HUES48 (cell line): ENCODE data around the gene RNASEH2B.

Experiments
- H3K27ac ChIP-seq: one replicate; pipeline ENCODE4 v1.7.0; 2013; ENCODE audit warnings: low read depth, low read length, inconsistent platforms
- H3K27me3 ChIP-seq: 2 replicates; pipeline ENCODE4 v1.6.1; 2013; ENCODE audit warnings: mild to moderate bottlenecking, low read length; ENCODE audit not compliant: control insufficient read depth, insufficient read depth
- H3K36me3 ChIP-seq: 2 replicates; pipeline ENCODE4 v1.6.1; 2013; ENCODE audit warnings: low read length; ENCODE audit not compliant: control insufficient read depth, insufficient read depth
- H3K4me1 ChIP-seq: 2 replicates; pipeline ENCODE4 v1.6.1; 2013; ENCODE audit warnings: mild to moderate bottlenecking, low read length; ENCODE audit not compliant: control insufficient read depth, insufficient read depth
- H3K4me3 ChIP-seq: 2 replicates; pipeline ENCODE4 v1.5.1; 2013; ENCODE audit warnings: mild to moderate bottlenecking, low read depth, low read length
- H3K9ac ChIP-seq: 2 replicates; pipeline ENCODE4 v1.6.1; 2013; ENCODE audit warnings: mild to moderate bottlenecking, low read depth, low read length, moderate library complexity
- H3K9me3 ChIP-seq: 2 replicates; pipeline ENCODE4 v1.6.1; 2013; ENCODE audit warnings: low read length; ENCODE audit not compliant: control insufficient read depth, insufficient read depth

Gene RNASEH2B

GRCh38 chr13:50940509-50940908, 30.9 kb downstream of the RNASEH2B start:
- no peak overlapping the region for H3K4me3 ChIP-seq
- H3K27ac ChIP-seq, result no peak overlapping the region
- 0 out of 2 replicates have a peak, but pooled peaks cover 3% of the 10 kb centered on the region for H3K9me3 ChIP-seq
- H3K9ac ChIP-seq, result no peak overlapping the region
- peaks cover 19% of the 10 kb centered on the region for H3K36me3 ChIP-seq
- peaks cover 4% of the 10 kb centered on the region; the same call in 1 of the 2 replicates for H3K4me1 ChIP-seq
- no peaks in the 10 kb centered on the region for H3K27me3 ChIP-seq

GRCh38 chr13:50941146-50941545, 31.6 kb downstream of the RNASEH2B start:
- Histone ChIP-seq H3K9me3 (0 out of 2 replicates have a peak, but pooled peaks cover 3% of the 10 kb centered on the region), H3K4me3 (no peak overlapping the region), H3K36me3 (peaks cover 16% of the 10 kb centered on the region; the same call in 1 of the 2 replicates), H3K27me3 (no peaks in the 10 kb centered on the region), H3K9ac (no peak overlapping the region), H3K27ac (no peak overlapping the region), H3K4me1 (peaks cover 4% of the 10 kb centered on the region; the same call in 1 of the 2 replicates)

GRCh38 chr13:50942630-50943311, 33.2 kb downstream of the RNASEH2B start:
- Histone ChIP-seq H3K4me3 (no peak overlapping the region), H3K9ac (no peak overlapping the region), H3K9me3 (0 out of 2 replicates have a peak, but pooled peaks cover under 1% of the 10 kb centered on the region), H3K27me3 (no peaks in the 10 kb centered on the region), H3K27ac (no peak overlapping the region), H3K4me1 (peaks cover 4% of the 10 kb centered on the region; the same call in 1 of the 2 replicates), H3K36me3 (peaks cover 16% of the 10 kb centered on the region; the same call in 1 of the 2 replicates)

GRCh38 chr13:50945669-50946068, 36.1 kb downstream of the RNASEH2B start:
- H3K27ac ChIP-seq, result no peak overlapping the region
- no peaks in the 10 kb centered on the region for H3K27me3 ChIP-seq
- no peak overlapping the region for H3K4me3 ChIP-seq
- H3K9ac ChIP-seq, result no peak overlapping the region
- H3K9me3 ChIP-seq, result no peaks in the 10 kb centered on the region
- H3K36me3 ChIP-seq, result peaks cover 30% of the 10 kb centered on the region
- H3K4me1 ChIP-seq, result peaks cover 4% of the 10 kb centered on the region; the same call in 1 of the 2 replicates

- no peak overlapping the region for H3K4me3 ChIP-seq
- H3K27ac ChIP-seq, result no peak overlapping the region
- H3K4me1 ChIP-seq, result no peaks in the 10 kb centered on the region
- no peaks in the 10 kb centered on the region for H3K27me3 ChIP-seq
- H3K9ac ChIP-seq, result no peak overlapping the region
- H3K36me3 ChIP-seq, result peaks cover 31% of the 10 kb centered on the region
- H3K9me3 ChIP-seq, result no peaks in the 10 kb centered on the region
Observed at GRCh38 chr13:50948601-50949000, 39.0 kb downstream of the RNASEH2B start.

GRCh38 chr13:50950849-50951248, 41.3 kb downstream of the RNASEH2B start:
- Histone ChIP-seq H3K9ac (no peak overlapping the region), H3K27me3 (no peaks in the 10 kb centered on the region), H3K4me3 (no peak overlapping the region), H3K9me3 (no peaks in the 10 kb centered on the region), H3K27ac (no peak overlapping the region), H3K4me1 (peaks cover 7% of the 10 kb centered on the region), H3K36me3 (peaks cover 21% of the 10 kb centered on the region)

GRCh38 chr13:50951366-50951765, 41.8 kb downstream of the RNASEH2B start:
- H3K9ac ChIP-seq, result no peak overlapping the region
- no peaks in the 10 kb centered on the region for H3K9me3 ChIP-seq
- peaks cover 10% of the 10 kb centered on the region for H3K4me1 ChIP-seq
- no peaks in the 10 kb centered on the region for H3K27me3 ChIP-seq
- H3K4me3 ChIP-seq, result no peak overlapping the region
- no peak overlapping the region for H3K27ac ChIP-seq
- peaks cover 21% of the 10 kb centered on the region for H3K36me3 ChIP-seq

- Histone ChIP-seq H3K9ac (no peak overlapping the region), H3K4me3 (no peak overlapping the region), H3K36me3 (peaks cover 5% of the 10 kb centered on the region; the same call in 1 of the 2 replicates), H3K9me3 (no peaks in the 10 kb centered on the region), H3K27me3 (no peaks in the 10 kb centered on the region), H3K4me1 (peaks cover 10% of the 10 kb centered on the region), H3K27ac (peak overlapping the region; percentile 12)
Observed at GRCh38 chr13:50955241-50955640, 45.6 kb downstream of the RNASEH2B start.

- Histone ChIP-seq H3K9me3 (no peaks in the 10 kb centered on the region), H3K27me3 (no peaks in the 10 kb centered on the region), H3K27ac (peak overlapping the region; percentile 12), H3K9ac (no peak overlapping the region), H3K4me1 (peaks cover 10% of the 10 kb centered on the region), H3K4me3 (no peak overlapping the region), H3K36me3 (peaks cover 5% of the 10 kb centered on the region; the same call in 1 of the 2 replicates)
Observed at GRCh38 chr13:50955798-50956197, 46.2 kb downstream of the RNASEH2B start.

- H3K9me3 ChIP-seq, result no peaks in the 10 kb centered on the region
- no peak overlapping the region for H3K27ac ChIP-seq
- no peaks in the 10 kb centered on the region for H3K27me3 ChIP-seq
- H3K9ac ChIP-seq, result no peak overlapping the region
- H3K4me3 ChIP-seq, result no peak overlapping the region
- peaks cover 10% of the 10 kb centered on the region for H3K4me1 ChIP-seq
- peaks cover 10% of the 10 kb centered on the region for H3K36me3 ChIP-seq
Observed at GRCh38 chr13:50957620-50958019, 48.0 kb downstream of the RNASEH2B start.

- no peaks in the 10 kb centered on the region for H3K4me1 ChIP-seq
- peak overlapping the region; percentile 29 for H3K27ac ChIP-seq
- no peaks in the 10 kb centered on the region for H3K9me3 ChIP-seq
- H3K9ac ChIP-seq, result no peak overlapping the region
- peaks cover 5% of the 10 kb centered on the region; the same call in 1 of the 2 replicates for H3K36me3 ChIP-seq
- H3K4me3 ChIP-seq, result no peak overlapping the region
- no peaks in the 10 kb centered on the region for H3K27me3 ChIP-seq
Observed at GRCh38 chr13:50969691-50970090, 60.1 kb downstream of the RNASEH2B start.
